Stimulated activated CD8-positive, alpha-beta memory T cell treated with anti-CD3 and anti-CD28 coated beads, Interleukin-2, amount 100 ng/mL, for 48 hours (primary cell): Measurements from ENCODE around the gene HLA-DPB1.

Source experiments
- DNase-seq, 2 donors: peaks; one replicate each; pipeline ENCODE4 v3.0.0-alpha.2; 2020; ENCODE audit warnings: low read depth in 2 of 2

Gene HLA-DPB1

GRCh38 chr6:33136310-33136900, 60.6 kb downstream of the HLA-DPB1 start:
- no peak for DNase-seq
